GM21381 (cell line): ENCODE data around the gene GATAD2A.

ENCODE experiments used
- ATAC-seq: cut with Tn5 transposase; IDR thresholded peaks from one replicate; pipeline ENCODE4 v1.9.1; 2021; ENCODE audit warnings: mild to moderate bottlenecking, moderate library complexity; ENCODE audit not compliant: unreplicated experiment

The GATAD2A gene

DNA sequence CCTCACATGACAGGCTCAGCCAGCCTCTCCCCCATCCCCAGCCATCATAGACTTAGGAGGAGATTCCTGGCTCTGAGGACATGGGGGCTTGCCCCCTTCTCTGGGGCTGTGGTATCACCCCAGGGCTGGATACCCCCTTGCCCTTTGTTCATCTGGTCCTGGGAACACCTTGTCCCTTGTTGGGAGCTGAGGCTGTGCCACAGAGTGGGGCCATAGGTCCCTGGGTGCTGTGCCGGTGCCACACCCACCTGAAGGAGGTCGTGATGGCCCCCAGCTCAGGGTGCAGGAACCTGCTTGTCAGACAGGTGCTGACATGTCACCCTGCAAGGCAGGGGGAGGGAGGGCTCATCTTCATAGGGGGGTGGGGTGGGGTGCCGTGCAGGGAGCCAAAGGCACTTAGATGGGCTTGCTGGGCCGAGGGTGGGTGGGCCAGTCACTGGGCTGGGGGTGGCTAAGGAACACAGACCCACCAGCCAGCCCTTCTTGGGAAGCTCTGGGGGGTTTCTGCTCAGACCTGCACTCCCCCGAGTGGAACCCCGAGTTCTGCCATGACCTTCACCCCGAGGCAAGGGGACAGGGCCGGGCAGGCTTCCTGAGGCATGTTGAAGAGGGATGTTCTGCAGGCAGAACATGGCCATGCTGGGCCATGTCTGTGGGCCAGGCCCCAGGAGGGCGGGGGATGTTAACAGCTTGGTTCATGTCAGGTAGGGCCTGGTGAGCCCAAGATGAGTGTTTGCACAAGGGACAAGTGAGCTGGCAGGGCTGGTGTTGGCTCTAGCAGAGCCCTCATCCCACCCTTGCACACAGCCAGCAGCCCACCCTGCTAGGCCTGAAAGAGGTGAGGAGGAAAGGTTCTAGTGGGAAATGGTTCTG lies 81.8 kb downstream of the GATAD2A start:
- ATAC-seq = no peak

DNA sequence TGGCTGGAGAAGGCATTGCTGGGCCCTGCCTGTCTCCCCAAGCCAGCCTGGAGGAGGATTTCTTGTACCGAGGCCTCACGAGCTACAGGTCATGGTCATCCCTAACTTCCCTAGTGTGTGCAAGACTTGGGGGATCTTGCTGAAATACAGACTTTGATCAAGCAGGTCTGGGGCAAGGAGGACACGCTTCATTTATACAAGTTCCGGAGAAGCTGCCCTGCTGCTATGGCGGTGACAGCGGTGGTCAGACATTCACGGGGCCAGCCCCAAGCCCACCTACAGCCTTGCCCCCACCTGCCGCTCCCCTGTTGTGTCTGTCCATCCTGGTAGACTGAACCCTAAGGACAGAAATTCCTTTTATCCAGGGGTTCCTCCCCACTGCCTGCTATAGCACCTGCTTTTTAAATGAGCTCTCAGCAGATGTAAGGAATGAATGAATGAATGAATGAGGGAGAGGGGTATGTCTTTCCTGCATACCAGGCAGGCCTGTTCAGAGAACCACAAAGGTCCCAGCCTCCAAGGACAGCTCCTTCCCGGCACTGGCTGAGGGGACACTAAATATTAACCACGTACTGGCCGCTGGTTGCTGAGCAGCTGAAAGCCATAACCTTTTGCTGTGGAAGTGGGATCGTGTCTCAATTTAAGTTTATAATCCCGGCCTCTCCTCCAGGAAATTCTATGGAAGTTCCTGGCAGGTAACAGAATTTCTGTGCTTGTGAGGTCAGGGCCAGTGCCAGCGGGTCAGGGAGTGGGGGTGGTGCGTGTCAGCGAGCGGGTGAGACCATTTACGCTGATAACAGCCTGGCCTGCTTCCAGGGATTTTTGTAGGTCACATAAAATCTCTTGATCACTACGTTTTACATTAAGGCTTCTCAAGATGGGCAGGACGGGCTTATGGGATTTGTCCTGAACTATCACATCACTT lies 82.7 kb downstream of the GATAD2A start:
- ATAC-seq = no peak

DNA sequence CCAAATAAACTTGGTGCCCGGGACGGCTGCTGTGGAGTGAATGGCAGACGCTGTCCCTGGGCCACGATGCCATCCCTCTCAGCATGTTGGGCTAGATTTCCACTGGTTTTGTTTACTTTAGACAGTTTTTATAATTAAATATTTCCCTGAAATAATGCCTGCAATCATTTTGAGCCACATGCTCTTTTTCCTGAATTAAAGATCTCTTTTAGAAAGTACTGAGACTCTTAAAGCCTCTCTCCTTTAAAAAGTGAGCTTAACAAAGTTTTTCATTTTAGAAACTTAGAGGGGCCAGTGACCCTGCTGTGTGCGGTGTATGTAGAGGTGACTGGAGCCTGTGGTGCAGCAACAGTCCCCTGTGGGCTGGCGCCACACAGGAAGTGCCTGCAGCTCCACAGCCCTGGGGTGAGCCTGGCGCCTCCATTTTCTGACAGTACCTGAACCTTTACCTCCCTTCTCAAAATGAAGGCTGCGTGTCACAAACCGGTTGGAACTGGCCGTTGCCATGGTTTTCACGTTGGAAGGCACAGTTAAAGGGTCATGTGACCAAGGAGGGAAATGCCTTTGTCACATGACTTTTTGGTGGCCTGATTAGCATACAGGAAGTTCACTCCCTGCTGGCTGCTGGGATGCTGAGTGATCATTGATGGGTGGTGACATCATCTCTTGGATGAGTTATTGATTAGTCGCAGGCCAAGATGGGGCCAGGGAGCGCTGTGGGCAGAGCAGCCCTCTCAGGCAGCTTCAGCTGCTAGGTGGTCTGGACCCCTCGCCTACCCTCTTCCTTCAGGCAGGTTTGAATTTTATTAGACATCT lies 83.6 kb downstream of the GATAD2A start:
- peak; percentile 53 for ATAC-seq

DNA sequence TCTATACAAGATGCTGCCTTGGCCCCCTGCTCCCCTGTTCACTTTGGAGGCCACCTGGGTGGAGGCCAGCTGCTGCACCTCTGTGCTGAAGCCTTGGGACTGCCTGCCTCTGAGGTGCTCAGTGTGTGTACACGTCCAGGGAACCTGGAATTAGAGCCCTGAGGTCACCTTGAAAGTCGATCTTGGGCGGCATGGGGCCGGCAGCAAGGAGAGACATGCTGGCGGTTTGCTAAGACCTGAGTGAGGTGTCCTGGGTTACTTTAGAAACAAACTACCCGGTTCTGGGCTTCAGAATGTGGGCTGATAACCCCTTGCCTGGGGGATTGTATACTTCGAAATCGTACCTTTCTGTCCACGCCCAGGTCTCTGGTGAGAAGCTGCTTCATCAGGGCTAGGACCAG lies 84.3 kb downstream of the GATAD2A start:
- ATAC-seq = no peak

DNA sequence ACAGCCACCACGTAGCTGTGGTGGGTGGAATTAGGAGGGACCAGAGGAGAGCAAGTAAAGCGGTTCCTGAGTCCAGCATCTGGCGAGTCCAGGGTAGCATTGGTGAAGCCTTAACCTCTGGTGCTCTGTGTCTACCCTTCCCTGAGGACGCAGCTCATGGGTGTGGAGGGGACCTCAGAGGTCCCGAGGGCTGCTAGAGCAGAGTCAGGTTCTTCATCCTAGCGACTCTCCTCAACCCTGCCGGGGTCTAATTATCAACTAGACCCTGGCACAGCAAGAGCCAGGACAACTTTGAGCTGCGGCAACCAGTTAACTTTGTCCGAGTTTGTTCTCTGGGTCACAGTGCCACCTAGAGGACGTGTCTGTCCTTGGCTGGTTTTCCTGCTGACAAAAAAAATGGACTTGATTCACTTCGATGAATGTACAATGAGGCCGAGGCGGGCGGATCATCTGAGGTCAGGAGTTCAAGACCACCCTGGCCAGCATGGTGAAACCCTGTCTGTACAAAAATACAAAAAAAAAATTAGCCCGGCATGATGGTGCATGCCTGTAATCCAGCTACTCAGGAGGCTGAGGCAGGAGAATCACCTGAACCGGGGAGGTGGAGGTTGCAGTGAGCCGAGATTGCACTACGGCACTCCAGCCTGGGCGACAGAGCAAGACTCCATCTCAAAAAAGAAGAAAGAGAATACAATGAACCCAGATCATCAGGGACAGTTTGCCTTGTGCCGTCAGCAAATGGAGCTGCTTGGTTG lies 84.9 kb downstream of the GATAD2A start:
- no peak for ATAC-seq

DNA sequence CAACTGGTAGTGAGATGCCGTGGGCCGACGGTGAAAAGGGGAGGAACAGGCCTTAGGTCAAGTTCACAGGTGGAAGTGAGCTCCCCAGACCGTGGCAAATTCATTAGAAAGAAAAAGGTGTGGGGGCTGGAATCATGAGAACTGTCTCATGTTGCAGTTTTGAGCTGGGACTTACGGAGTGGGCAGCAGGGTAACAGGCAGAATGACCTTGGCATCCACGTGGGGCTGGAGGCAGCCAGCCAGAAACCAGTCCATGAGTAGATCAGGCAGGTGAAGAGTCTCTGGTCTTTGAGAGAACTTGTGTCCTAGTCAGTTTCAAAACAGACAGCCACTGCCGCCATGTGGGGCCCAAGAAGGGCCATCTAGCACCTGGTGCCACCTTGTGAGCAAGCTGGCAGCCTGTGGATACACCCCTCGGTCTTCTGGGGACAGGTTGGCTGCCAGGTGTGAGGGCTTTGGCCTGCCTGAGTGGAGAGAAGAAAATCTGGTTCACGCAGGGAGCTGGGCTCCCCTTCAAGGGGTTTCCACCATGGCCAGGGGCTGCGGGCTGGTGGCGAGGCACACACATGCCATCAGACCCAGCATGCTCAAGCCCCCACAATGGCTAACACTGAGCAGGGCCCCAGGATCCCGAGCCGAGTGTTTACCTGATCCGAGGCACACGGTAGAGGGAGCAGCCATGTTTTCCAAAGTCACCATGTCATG lies 86.0 kb downstream of the GATAD2A start:
- ATAC-seq = no peak

DNA sequence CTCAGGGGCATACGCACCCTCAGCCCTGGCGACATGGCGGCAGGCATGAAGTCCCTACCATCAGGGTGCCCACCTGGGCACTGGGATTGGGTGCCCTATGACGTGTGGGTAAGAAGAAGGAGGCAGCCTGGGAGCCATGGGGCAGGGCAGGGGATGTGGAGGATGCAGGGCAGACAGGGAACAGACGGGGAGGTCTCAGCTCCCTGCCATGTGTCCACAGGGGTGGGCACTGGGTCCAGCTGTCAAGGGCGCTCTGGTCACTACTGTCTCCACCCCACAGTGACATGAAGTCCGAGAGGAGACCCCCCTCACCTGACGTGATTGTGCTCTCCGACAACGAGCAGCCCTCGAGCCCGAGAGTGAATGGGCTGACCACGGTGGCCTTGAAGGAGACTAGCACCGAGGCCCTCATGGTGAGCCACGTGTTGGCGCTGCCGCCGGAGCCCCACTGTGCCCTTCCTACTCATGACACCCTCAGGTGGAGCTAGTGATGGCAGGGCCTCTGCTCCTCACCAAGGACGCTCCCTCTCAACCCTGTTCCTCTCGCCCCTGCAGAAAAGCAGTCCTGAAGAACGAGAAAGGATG lies 86.6 kb downstream of the GATAD2A start:
- ATAC-seq = no peak

DNA sequence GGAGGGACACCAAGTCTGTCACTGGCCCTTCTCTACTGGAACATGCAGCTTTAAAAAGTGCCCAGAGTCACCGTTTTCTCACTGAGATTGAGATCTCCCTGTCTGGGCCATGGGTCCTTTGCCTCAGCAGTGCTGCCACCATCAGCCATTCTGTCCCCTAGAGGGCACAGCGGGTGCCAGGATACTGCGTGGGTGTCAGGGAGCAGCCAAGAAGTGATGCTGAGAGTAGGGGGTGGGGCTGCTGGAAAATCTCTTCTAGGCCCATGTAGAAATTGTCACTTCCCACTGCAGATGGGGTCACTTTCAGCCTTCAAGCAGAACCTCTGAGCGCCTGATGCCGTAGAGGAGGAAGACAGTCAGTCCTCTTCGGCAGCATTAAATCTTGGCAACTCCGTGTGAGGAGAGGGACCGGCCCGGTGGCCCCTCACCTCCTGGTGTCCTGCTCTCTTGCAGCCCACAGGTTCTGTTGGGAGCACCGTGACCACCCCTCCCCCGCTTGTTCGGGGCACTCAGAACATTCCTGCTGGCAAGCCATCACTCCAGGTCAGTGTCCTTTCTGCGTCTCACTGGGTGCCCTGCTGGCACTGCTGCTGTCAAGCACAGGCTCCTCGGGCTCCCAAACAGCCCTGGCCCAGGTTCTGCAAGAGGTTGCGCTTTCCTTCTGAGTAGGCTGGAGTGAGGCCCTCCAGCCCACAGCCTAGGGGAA lies 88.5 kb downstream of the GATAD2A start:
- ATAC-seq = no peak

DNA sequence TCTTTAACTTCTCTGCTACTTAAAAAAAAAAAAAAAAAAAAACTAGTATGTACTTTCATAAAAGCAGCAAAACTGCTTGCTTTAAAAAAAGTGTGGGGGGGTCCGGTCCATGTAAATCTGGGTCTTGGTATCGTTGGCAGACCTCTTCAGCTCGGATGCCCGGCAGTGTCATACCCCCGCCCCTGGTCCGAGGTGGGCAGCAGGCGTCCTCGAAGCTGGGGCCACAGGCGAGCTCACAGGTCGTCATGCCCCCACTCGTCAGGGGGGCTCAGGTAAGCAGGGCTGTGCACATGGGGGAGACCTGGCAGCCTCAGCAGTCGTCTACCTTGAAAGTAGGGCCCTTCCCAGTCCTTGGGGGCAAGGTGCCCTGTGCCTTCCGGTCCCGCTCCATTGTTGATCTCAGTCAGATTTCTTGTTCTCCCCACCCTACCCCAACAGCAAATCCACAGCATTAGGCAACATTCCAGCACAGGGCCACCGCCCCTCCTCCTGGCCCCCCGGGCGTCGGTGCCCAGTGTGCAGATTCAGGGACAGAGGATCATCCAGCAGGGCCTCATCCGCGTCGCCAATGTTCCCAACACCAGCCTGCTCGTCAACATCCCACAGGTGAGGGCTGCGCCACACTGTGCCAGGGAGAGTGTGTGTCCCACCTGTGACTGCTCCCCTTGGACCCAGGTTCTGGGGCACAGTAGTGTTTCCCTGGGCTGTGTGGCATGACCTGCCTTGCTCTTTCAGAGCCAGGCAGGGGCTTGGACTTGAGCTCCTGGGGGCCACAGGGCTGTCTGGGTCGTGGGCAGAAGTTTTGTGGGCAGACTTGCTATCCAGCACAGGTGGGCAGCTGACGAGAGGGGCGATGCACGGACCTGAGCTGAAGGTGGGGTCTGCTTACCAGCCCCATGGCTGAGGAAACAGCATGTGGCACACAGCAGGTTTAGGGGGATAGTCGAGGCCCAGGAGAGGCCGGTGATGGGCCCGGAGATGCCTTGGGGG lies 90.4 kb downstream of the GATAD2A start:
- no peak for ATAC-seq

DNA sequence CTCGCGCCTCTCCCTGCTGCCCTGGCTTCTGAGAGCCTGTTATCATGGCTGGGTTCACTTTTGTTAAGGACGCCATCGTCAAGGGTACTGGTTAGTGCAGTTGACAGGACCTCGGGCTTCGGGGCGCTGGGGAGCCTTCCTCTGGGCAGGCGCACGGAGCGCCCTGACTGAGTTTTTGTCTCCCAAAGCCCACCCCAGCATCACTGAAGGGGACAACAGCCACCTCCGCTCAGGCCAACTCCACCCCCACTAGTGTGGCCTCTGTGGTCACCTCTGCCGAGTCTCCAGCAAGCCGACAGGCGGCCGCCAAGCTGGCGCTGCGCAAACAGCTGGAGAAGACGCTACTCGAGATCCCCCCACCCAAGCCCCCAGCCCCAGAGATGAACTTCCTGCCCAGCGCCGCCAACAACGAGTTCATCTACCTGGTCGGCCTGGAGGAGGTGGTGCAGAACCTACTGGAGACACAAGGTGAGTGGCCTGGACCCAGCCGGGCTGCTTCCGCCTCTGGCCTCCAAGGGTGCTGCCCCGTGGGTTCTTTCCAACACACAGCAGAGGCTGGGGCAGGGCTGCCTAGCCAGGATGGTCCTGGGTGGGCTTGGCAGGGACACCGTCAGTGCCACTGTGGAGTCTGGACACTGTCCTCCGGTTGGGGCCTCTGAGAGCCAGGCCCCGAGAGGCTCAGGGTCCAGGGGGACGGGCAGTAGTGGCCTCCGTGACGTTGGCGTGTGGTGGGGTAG lies 92.9 kb downstream of the GATAD2A start:
- no peak for ATAC-seq

DNA sequence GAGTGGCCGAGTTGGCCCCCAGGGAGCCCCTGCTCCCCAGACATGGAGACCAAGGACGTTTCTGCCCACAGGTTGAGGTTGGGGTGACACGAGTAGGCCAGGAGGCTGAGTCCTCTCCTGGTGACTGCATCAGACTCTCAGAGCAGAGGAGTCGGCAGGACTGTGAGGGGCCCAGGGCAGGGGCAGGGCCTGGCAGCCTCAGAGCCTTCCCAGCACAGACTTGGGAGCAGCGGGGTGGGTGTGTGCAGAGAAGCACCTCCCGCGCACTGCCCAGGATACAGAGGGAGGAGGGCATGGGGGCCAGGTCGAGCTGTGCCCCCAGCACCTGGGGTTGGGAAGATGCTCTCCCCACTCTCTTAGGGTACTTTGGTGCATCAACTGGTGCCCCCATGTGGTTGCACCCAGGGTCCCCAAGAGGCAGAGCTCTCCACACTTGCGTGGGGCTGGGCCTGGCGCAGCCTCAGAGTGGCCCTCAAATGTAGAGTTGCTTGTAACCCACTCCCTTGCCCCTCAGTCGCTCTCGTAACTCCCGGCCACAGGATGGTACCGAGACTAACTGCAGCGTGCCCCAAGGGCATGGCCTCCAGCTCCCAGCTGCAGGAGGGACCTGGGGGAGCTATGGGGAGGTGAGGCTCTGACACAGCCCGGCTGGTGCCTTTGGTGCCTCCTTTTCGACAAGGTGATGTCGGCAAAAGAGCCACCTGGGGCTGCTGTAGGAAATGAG lies 94.0 kb downstream of the GATAD2A start:
- no peak for ATAC-seq

DNA sequence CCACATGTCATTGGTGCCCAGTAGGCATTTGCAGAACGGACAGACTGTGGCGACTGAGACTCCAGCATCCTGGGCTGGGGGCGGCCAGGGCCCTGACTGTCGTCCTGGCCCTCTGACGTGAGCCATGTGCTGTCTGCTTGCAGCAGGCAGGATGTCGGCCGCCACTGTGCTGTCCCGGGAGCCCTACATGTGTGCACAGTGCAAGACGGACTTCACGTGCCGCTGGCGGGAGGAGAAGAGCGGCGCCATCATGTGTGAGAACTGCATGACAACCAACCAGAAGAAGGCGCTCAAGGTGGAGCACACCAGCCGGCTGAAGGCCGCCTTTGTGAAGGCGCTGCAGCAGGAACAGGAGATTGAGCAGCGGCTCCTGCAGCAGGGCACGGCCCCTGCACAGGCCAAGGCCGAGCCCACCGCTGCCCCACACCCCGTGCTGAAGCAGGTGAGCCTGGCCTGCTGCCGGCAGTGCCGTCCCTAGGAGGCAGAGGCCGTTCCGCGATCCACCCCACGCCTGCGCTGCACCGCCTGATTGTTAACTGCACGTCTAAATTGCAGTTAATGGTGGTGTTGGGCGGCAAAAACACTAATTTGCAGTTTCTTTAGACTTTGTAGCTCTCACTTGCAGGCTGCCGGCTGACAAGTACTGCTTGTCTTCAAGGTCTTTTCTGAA lies 95.6 kb downstream of the GATAD2A start:
- ATAC-seq = no peak

DNA sequence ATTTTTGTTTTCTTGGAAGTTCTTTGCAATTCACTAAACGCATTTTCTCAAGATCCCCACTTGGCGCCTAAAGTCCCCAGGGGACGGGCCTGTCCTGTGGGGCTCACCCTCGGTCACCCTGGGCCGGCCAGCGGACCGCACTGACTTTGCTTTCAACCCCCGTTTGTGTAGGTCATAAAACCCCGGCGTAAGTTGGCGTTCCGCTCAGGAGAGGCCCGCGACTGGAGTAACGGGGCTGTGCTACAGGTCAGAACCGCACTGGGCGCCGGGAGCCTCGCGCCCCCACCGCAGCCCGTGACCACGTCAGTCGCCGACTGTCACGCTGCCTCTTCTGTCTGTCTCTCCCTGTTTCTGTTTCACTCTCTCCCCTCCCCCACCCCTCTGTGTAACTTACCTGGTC lies 96.3 kb downstream of the GATAD2A start:
- no peak for ATAC-seq

DNA sequence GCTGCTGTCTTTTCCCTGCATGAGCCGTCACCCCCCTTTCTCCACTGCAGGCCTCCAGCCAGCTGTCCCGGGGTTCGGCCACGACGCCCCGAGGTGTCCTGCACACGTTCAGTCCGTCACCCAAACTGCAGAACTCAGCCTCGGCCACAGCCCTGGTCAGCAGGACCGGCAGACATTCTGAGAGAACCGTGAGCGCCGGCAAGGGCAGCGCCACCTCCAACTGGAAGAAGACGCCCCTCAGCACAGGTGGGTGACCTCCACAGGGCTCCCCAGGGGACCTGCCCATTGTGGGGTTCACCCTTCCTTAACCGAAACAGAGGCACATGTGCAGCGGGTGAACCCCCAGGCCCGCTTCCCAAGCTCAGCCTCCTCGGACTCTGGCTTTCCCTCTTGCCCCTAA lies 96.8 kb downstream of the GATAD2A start:
- ATAC-seq = no peak

DNA sequence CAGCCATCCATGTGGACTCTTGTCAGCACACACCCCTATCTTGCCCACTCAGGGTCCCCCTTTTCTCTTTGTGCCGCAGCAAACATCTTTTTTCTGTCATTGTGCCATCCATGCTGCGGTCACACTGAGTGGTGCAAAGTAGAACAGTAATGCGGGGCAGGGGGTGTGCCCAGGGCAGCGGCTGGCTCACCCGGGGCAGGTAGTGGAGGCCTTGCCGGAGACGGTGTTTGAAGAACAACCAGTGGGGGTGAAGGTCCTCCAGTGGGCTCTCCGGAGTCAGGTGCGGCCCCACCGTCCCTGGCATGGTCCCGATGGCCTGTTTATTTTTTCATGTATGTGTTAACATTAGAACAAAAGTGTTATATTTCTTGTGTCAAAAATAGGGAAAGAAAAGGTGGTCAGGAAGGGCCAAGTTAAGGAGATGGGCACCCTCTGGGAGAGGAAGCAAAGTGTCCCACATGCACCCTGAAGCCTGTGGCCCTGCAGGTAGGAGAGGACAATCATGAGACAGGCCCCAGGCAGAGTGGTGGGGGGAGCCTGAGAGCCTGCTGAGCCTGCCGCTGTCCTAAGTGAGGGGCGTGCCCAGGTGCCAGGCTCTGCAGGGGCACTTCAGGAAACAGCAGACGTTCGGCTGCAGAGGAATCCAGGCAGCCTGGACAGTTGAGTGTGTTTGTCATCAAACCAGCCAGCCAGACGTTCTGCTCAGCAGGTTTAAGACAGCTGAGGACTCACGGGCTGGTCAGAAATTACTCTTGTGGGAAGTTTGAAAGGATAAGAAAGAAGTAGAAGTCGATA lies 97.5 kb downstream of the GATAD2A start:
- ATAC-seq = no peak
